Measurements from ENCODE around the gene TRMT2A.

DNA sequence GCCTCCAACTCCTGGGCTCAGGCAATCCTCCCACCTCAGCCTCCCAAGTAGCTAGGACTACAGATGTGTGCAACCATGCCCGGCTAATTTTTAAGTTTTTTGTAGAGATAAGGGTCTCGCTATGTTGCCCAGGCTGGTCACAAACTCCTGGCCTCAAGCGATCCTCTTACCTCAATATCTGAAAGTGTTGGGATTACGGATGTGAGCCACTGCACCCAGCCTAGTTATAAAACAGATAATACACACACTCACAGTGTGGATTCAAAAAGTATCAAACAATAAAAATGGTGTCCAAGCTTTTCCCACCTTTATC is 34.2 kb upstream of the TRMT2A start:
- TF ChIP-seq ZNF565 (CRISPR knock-in tag; conservative IDR thresholded peaks at IDR 0.05; ENCODE audit: low read depth) (no peak), ARNTL (CRISPR knock-in tag; IDR thresholded peaks at IDR 0.05; ENCODE audit: borderline replicate concordance, low read depth) (no peak), PATZ1 (CRISPR knock-in tag; IDR thresholded peaks at IDR 0.05; ENCODE audit: borderline replicate concordance) (no peak), POU6F1 (CRISPR knock-in tag; IDR thresholded peaks at IDR 0.05; ENCODE audit: borderline replicate concordance, low read depth) (no peak)
